Measurements from ENCODE around the gene TFEB.
"Not testable (repeated sequence)": the region's sequence is repeated elsewhere in the genome, so short reads cannot be mapped to it uniquely, and the experiment has no call there.

Gene TFEB

DNA sequence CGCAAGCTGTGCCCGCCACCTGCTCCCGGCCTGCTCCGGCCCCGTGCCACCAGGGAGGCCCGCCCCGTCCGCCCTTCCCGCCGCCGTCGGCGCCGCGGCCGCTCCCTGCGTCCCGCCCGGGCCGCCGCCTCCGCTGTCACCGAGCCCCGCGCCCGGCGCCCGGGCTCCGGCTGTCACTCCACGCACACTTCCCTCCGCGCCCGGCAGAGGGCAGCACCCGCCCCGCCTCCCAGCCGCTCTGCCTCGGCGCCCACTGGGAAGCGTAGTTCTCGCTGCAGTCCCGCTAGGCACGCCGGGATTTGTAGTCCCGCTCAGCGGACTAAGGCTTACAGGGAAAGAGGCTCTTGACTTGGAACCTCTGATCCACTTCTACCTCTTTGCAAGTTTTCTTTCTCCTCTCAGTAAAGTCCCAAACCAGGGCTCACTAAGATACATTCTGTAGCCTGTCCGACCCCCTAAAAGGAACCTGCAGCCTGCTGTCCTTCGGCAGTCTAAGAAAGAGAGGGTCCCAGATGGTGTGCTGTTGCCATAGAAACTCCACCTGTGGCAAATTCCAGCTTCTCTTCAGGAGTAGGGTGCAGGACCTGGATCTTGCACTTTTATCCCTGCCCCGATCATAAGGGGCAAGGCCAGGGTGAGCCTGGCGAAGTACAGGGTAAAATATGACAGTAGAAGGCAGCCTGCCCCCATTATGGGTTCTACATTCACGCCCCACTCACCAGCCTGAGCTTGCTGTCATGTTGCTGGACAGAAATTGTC, at the start of gene TFEB:
Gene TFEB (minus strand): TSS at position 182 of the 759 bp plus-strand sequence. CDS start 44,395 bp downstream, outside the sequence.
- DNase-seq (ENCODE audit: low read depth) = peak; percentile 92

DNA sequence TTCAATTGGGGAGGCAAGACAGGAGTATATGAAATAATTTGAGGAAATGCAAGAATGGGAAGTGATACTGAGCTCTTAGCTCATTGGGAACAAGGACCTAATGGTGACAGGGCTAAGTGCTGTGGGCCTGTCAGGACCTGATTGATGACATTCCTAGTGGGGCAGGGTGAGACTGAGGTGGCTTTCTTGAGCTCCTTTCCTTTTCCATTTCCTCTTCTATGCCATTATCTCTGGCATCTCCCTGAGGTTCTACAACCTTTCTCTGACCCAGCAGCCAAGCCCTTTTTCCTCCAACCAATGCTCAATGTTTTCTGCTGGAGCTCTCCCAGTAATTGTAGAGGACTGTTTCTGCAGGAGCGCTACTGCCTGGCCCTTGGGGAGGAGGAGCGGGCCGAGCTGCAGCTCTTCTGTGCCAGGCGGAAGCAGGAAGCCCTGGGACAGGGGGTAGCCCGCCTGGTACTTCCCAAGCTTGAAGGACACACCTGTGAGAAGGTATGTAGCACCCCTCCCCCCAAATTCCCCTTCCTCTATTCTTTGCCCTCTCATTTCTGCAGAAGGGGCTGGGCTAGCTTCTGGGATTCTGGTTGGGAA, 49.3 kb upstream of the TFEB start:
- no peak for DNase-seq (ENCODE audit: low read depth)

DNA sequence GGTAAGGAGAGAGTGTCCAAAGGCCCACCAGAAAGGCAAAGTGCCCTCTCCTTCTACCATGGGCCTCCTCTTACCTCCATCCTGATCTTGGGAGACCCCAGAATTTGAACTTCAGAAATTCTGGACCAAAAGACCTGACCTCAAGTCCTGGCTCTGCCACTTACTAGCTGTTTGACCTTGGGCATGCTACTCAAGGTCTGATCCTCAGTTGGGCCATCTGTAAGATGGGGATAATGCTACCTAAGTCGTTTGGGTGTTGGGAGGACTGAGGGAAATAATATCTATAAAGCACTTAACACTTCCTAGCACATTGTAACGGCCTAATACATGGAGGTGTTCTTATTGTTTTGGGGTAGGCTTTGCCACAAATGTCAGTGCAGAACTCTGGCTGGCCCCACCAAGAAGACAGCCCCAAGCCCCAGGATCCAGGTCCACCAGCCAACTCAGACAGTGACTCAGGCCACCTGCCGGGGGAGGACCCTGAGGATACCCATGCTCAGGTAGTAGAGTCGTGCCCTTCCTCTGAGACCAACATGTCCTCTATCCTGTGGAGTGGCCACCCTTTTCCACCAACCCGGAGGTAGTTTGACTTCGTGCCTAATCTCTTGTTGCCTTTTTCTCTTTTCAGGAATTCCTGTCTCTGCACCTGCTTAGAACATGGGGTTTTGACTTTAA, 47.8 kb upstream of the TFEB start:
- DNase-seq (ENCODE audit: low read depth) = no peak

DNA sequence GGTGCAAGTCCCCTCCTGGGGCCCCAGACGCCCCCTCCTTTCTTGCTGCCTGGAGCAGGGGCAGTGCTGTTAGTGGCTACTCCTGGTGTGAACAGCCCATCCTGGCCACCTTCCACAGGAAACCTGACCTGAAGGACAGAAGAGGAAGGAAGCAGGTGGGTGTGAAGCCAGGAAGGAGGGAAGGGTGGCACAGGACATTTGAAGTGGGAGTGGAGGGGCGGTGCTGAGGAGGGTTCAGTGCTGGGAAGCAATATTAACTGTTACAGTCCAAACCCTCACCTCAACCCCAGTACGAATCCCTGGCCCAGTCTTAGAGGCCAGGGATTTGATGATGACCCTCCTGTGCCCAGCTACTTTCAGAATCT, 45.9 kb upstream of the TFEB start:
- no peak for DNase-seq (ENCODE audit: low read depth)

DNA sequence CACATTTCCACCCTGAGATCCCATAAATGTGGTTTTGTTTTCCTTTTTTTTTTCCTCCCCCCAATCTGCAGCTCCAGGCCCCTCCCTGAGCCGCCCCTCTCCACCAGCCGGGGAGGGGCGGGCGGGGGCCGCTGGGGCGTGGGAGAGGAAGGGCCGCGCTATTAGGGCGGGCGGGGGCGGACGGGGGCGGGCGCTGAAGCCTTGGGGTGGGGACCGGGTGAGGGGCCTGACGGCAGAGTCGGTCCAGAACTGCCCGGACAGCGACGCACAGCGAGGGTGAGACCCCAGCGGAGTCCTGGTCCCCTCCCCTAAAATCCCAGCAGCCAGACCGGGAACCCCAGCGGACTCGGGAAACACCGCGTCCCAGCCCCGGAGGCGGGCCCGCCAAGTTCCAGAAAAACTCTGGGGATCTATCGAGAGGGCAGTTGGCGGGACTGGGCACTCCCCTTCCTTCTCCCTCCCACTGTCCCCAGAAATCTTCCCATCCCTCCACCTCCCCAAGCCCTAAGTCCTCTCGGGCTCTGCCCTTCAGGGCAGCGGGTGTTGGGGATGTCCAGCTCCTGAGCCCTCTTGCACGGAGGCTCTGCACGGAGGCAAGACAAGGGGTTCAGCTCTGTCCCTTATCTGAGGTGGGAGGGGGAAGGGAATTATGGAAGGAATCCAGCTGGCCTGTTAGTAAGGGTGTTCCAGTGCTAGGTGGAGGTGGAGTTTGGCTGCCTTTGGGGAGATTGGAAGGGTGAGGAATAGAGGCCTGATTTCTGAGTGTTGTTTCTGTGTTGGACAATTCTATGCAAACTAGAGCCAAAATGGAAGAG, 45.4 kb upstream of the TFEB start, which contains the start of gene PRICKLE4:
Gene PRICKLE4 (plus strand): TSS at position 232 of the 815 bp plus-strand sequence. CDS start 2,692 bp downstream, outside the sequence.
- DNase-seq (ENCODE audit: low read depth) = no peak

DNA sequence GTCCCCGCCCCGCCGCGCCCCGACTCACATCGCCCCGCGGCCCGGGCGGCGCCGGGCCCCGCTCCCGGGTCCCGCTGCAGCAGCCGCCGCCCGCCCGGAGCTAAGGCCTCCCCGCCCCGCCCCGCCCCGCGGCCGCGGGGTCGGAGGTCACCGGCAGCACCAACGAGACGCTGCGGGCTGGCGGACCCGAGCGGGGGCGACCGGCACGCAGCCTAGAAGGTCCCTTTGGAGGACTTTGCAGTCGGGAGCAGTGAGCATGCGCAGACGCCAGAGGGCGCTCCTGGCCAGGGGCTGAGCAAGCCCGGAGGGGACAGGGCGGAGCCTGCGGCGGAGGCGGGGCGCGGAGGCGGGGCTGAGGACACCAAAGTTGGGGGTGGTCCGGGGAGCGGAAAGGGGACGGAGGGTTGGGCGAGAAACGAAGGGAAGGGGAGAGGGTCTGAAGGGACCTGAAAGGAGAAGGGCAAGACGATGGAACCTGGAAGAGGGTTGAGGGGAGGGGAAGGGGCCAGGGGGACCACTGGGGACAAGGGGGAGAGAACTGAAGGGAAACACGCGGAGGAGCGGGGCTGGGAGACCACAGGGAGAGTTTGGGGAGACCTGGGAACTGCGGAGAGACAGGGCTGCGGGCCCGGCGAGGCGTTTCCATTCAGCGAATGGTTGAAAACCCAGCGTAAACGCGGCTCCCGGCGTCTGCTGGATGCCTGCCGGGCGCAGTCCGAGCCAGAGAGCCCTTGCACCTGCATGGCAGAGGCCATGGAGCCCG, 44.6 kb upstream of the TFEB start, which contains the start of gene FRS3:
Gene FRS3 (minus strand): TSS at position 113 of the 763 bp plus-strand sequence. CDS start 2,913 bp downstream, outside the sequence.
- peak; percentile 99 for DNase-seq (ENCODE audit: low read depth)

DNA sequence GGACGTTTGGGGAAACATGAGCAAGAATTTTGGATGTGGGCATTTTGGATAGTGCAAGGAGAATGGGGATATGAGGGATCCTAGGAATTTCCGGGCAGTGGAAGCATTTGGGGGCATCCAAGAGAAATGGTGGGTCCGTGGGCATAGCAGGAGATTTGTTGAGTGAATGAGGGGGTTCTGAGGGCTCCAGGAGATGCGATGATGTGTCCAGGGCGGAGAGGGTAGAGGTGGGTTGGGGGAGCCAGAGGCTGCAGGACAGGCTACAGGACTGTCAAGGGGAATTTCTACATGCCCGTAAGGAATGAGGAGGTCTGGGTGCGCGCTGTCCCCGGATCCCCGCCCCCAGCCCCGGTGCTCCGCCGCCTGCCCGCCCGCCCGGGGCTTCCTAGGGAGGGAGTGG, 43.9 kb upstream of the TFEB start:
- DNase-seq (ENCODE audit: low read depth) = no peak

DNA sequence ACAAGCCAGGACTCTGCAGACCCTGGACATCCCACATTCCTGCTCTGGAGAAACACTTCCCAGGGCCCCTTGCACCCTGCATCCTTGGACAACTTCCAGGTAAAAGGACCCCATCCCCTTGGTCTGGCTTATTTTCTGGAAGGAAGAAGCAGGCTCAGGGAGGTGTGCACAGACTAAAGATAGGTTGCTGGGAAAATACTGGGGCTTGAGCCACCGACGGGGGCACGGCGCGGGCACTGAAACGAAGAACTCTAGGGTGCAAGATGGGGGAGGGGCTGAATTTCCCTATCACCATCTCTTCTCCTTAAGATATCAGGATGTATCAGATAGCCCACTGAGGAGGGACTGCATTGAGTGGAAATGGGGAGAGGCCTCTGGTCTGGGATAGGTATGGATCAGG, 43.5 kb upstream of the TFEB start:
- no peak for DNase-seq (ENCODE audit: low read depth)

DNA sequence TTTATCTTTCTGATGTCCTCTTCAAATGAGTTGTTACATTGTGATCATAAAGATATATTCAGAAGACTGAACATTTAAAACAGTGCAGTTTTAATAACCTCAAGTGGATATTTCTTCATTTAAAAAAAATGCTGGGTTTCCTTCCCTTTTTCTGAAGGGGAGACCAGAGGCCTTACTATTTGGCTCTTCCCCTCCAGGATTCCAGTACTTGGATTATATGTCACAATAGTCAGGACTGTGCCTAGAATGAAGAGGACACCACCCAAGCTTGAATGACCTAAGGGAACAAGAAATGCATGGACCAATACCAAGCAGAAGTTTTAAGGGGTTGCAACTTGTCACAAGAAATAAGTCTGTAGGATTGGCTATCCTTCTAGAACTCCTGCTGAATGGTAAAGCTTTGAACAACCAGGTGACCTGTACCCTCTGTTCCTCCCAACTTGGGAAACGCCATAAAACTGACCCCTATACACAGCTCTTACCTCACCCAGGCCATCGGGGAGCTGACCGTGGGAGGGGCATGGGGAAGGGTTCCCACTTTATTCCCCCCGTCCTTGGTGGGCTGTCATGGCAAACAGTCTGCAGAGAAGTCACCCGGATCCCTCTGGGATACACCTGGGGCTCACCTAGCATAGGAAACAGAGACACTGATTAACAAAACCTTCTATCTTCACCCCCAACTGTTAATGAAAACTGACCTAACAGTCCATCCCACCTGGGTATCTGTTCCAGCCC, 42.3 kb upstream of the TFEB start:
- no peak for DNase-seq (ENCODE audit: low read depth)

DNA sequence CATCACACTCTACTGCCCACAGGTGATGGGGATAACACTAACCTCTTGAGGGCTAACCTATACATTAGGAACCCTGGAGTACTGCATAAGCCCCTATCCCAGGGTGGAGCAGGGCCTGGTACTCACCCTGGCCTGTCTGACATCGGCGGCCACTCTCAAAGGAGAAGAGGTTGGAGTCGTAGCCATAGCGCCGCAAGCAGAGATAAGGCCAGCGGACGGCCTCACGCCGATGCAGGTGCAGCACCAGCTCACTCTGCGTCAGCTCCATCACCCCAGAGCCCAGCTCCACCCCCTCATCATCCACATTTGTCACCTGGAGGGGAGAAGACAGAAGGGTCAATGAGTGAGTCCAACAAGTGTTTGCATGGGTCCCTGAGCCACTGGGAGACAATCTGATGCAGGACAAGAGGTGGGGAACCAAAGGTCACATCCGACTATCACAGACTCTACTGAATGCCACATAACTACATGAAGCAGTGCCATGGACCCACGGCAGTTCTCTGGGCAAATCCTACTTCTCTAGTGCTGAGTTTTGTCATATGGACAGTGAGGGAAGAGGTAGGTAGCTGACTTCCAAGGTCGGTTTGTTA, 40.0 kb upstream of the TFEB start:
- no peak for DNase-seq (ENCODE audit: low read depth)

DNA sequence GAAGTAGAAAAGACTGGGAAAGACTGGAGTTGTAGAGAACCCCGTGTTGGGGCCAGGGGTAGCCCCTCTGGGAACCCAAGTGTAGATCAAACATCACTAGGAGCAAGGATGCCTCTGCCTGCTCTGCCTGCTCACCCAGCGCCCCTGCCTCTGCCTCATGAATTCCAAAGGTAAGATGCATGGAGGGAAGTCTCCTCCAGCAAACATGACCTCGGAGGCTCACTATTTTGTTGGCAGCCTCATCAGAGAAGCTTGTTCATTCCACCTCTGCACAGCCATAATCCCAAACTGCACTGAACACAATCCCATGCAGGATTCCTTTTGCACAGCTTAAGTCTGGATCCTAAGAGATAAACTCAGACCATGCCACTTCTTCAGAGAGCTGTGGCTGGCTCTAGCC, 39.4 kb upstream of the TFEB start:
- DNase-seq (ENCODE audit: low read depth) = no peak

DNA sequence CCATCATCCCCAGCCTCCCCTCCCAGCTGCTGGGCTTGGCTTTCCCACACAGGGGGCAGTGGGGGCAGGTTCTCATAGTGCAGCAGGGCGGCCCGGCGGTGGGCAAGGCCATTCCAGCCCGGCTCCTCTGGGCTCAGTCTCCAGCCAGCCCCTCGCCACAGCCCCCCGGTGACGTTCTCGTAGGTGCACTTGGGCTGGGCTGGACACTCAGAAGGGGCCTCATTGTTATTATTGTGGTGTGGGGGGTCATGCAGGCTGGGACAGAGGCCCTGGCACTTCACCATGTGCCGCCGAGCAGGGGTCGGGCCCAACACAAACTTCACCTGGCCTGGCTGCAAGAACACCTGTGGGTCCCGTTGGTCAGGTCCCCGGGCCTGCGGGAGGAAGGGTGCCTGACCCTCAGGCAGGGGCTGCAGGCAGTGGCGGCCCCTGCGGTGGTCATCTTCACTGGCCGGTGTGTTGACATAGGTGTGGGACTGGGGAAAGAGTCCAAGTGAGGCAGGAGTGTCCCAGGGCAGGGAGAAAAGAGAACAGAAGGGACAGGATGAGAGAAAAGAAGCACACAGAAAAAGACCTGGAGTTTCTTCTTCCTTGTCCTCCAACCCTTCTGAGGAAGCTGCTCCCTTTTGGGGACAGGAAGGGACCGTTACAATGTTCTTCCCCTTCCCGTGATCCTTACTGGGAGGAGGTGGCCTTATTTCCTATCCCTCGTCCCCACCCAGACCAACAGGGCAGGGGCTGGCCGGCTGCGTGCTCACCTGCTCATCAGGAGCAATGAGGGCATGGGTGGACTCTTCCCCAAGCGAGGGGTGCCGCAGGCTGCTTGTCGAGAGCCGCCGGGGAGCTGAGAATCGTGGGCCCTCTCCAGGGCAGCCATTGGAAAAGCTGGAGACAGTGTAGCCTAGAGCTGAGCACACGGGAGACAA, 35.9 kb upstream of the TFEB start:
- DNase-seq (ENCODE audit: low read depth) = no peak

DNA sequence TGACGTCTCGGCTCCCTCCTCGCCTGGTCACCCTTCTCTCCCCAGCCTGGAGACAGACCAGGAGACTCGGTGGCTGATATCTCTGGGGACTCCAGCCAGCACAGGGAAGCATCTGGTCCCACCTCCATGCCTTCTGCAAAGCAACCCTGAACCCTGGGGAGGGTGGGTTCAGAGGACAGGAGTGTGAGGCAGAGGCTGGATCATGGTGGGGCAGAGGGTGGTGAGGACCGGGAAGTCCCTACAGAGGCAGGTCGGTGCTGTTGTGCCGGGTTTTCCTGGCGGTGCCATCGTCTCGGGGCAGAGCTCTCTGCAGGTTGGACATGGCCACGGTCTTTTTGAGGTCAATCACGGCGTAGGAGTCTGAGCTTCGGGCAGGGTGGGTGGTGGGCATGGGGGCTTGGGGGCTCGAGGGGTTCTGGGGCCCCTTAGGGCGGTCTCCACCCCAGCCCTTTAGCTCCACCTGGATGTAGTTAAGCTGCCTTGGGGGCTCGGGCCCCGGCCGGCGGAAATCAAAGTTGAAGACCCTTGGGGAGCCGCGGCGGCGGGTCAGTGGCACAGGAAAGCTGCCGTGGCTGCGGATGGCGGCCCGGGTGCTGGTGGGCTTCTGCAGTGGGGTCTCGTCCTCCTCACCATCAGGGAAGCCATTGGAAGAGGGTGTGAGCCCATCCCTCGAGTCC, 35.1 kb upstream of the TFEB start:
- DNase-seq (ENCODE audit: low read depth) = no peak

DNA sequence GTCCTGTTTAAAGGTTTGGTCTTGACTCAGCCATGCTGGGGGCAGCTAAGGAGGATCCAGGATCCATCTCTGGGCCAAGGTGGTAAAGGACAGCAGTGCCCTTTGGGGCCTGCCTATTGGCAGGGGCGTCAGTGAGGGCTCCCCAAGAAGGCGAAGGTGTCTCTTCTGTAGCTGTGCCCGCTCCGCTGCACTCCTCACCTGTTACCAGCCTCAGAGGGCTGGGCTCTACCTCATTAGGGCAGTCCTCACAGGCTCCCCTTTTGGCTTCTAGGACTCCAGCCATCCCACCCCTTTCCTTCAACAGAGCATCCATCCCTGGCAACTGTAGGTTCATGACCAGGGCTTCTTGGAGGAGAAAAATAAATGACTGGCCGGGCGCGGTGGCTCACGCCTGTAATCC, 34.0 kb upstream of the TFEB start:
- no peak for DNase-seq (ENCODE audit: low read depth)

DNA sequence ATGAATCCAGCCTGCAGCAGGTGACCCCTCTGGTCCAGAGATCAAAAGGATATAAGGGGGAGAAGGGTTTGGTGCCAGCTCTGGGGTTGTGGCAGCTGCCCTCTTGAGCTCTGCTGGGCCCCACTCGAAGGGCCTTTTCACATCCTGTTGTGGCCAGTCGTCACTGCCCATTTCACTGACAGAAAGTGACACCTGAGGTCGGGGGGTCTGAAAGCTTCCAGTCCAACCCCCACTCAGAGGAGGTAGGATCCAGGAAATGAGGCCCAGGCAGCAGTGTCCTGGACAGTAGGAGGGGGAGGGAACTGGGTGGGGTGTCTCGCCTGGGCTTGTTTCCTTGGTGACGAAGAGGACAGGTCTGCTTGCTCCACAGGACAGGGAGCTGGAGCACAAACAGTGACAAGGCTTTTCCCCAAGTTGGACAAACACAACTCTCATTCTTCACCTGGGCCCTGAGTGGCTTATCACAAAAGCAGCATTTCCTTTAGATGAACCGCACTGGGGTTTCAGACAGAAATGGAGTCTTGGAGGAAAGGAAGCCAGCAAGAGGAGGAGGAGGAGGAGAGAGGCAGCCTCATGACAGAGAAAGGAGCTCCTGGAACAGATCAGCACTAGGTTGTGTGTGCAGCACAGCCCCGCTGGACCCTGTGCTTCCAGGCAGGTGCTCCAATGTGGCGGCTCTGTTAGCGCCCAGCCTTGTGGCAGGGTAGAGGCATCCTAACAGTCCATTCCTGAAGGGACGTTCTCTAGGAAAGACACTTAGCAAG, 33.3 kb upstream of the TFEB start:
- DNase-seq (ENCODE audit: low read depth) = no peak

DNA sequence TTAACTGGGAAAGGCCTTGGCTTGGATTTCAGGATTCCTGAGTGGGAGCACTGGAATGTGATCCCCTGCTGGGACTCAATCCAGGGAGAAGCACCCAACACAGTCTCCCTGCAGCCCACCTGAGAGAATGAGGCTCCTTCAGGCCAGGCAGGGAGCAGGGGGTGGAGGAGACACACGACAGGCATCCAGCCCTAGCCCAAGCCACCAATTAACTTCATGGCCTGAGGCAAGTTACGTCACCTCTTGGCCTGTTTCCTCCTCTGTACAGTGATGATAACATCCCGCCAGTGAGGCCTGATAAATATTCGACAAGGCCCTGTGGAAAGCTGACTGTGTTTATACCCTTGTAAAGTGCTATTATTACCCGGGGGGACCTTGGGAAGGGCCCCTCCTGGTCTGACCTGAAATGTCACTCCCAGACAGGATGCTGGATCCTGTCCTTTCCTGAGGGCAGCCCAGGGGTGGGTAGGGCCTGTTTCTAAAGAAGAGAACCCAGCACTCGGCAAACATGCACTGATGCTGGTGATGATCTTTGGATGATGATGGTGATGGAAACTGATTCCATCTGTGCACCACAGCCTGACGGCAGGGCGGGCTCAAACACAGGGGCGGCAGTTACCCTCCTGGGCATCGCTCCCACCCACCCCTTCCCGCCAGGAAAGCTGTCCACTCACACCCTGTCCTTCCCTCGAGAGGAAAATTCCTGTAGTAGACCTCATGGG, 31.9 kb upstream of the TFEB start:
- DNase-seq (ENCODE audit: low read depth) = no peak

DNA sequence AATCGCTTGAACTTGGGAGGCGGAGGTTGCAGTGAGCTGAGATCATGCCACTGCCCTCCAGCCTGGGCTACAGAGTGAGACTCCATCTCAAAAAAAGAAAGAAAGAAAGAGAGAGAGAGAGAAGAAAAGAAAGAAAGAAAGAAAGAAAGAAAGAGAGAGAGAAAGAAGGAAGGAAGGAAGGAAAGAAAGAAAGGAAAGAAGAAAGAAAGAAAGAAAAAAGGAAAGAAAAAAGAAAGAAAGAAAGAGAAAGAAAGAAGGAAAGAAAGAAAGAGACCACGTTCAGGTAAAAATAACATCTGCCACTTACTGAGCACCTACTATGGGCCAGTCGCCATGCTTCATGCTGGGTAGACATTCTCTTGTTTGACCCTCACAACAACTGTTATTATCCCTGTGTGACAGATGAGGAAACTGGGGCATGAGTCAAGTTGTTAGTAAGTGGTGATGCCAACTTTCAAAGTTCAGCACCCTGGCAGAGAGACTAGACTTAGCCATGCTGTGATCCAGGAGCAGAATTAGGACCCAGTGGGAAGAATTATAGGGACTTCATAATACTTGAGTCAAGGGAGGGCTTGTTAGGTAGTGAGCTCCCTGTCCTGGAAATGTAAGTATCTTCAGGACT, 30.7 kb upstream of the TFEB start:
- not testable (repeated sequence) for DNase-seq (ENCODE audit: low read depth)
